Panc1 (cell line): Measurements from ENCODE around the gene CTCFL. TPM values are rescaled to one million over a fixed set of nuclear protein-coding genes. Genes with fewer than 3 reads are reported as not detected.
A peak's percentile ranks its signal among the peaks of the same experiment; 100 is the strongest.

Experiments
- ATAC-seq: fragments of 200-7000 bp; cut with Tn5 transposase; 2 replicates; pipeline ENCODE4 v1.9.1; 2020; ENCODE audit warnings: mild to moderate bottlenecking, moderate library complexity
- BruUV-seq: library from RNA; stranded (reverse); fragments of 400-500 nt; replicated peaks from 2 replicates; lab custom pipeline; 2021; lab: Mats Ljungman, UMichigan
- CTCF ChIA-PET: fragments of 300-600 bp; sonication (Branson Sonifier 250); formaldehyde crosslinking; loops from one replicate; lab custom pipeline; 2022; ENCODE audit warnings: antibody characterized with exemption; lab: Charles Lee
- POLR2A ChIA-PET: fragments of 300-600 bp; sonication (Branson Sonifier 250); formaldehyde crosslinking; loops from one replicate; lab custom pipeline; 2022; ENCODE audit warnings: antibody characterized with exemption; lab: Charles Lee
- DNase-seq: peaks from one replicate; pipeline ENCODE4 v3.0.0-alpha.2; 2010; ENCODE audit warnings: low read depth, low spot score
- H3K27ac ChIP-seq: 2 replicates; pipeline ENCODE4 v1.5.1; 2011; ENCODE audit warnings: mild to moderate bottlenecking, low read length, inconsistent platforms
- H3K27me3 ChIP-seq: fragments of 200-500 bp; sonication (Bioruptor generic); 2 replicates; pipeline ENCODE4 v1.6.0; 2014; ENCODE audit warnings: low read length, inconsistent platforms; ENCODE audit not compliant: control insufficient read depth, insufficient read depth
- H3K36me3 ChIP-seq: fragments of 200-500 bp; sonication (Bioruptor generic); 2 replicates; pipeline ENCODE4 v1.5.1; 2014; ENCODE audit warnings: inconsistent platforms, mild to moderate bottlenecking, low read length, moderate library complexity; ENCODE audit not compliant: control insufficient read depth, insufficient read depth
- H3K4me1 ChIP-seq: 2 replicates; pipeline ENCODE4 v1.5.1; 2011; ENCODE audit warnings: inconsistent platforms, mild to moderate bottlenecking, low read length, moderate library complexity; ENCODE audit not compliant: control insufficient read depth, insufficient read depth
- H3K4me3 ChIP-seq, 2 experiments: 2 replicates each; pipeline ENCODE4 v1.5.1; 2011 to 2012; ENCODE audit warnings: low read depth in 2 of 2, low read length in 2 of 2, mild to moderate bottlenecking in 2 of 2, inconsistent platforms in 1 of 2, moderate library complexity in 1 of 2
- H3K9me3 ChIP-seq: fragments of 200-500 bp; sonication (Bioruptor generic); 2 replicates; pipeline ENCODE4 v1.5.1; 2014; ENCODE audit warnings: low read depth, mild to moderate bottlenecking, inconsistent platforms, low read length, moderate library complexity; ENCODE audit not compliant: control insufficient read depth, insufficient read depth
- POLR2AphosphoS5 ChIP-seq: IDR thresholded peaks from 2 replicates; pipeline ENCODE4 v1.6.1; 2012; ENCODE audit warnings: mild to moderate bottlenecking, low read depth, low read length, moderate library complexity
- SIN3A ChIP-seq: IDR thresholded peaks from 2 replicates; pipeline ENCODE4 v1.6.1; 2012; ENCODE audit warnings: low read depth, mild to moderate bottlenecking, low read length, moderate library complexity, borderline replicate concordance; ENCODE audit not compliant: insufficient read depth
- TCF7L2 ChIP-seq: IDR thresholded peaks from 2 replicates; pipeline ENCODE4 v1.6.1; 2011; ENCODE audit warnings: mild to moderate bottlenecking, low read depth, low read length, inconsistent platforms
- in situ Hi-C: cut with HindIII; loops from 2 replicates; pipeline ENCODE4 v1.10.0; 2016; ENCODE audit warnings: low sequenced_read_pairs, low pct_unique_long_range_greater_than_20kb
- intact Hi-C: fragments of 100-400 bp; cut with micrococcal nuclease; formaldehyde crosslinking; loops from one replicate; pipeline ENCODE4 v1.10.0; 2022; ENCODE audit not compliant: unreplicated experiment
- total RNA-seq: library from RNA; stranded (reverse); gene quantifications from one replicate; pipeline ENCODE4 v1.2.1, GENCODE V29; 2021; ENCODE audit not compliant: unreplicated experiment
- TF ChIP-seq, protein P1 (sequence below): fragments of 450-650 bp; IDR thresholded peaks from 2 replicates; pipeline ENCODE4 v1.5.1; 2017; ENCODE audit warnings: mild to moderate bottlenecking
- TF ChIP-seq, protein P2 (sequence below), 2 experiments: IDR thresholded peaks; 2 replicates each; pipeline ENCODE4 v1.6.1; 2011 to 2012; ENCODE audit warnings: low read depth in 2 of 2, control low read depth in 1 of 2, low read length in 1 of 2, mild to moderate bottlenecking in 1 of 2, moderate library complexity in 1 of 2; ENCODE audit not compliant: insufficient read depth in 1 of 2

The CTCFL gene
- total RNA-seq, 1 experiment from 2014 or later: 0.05 TPM

DNA sequence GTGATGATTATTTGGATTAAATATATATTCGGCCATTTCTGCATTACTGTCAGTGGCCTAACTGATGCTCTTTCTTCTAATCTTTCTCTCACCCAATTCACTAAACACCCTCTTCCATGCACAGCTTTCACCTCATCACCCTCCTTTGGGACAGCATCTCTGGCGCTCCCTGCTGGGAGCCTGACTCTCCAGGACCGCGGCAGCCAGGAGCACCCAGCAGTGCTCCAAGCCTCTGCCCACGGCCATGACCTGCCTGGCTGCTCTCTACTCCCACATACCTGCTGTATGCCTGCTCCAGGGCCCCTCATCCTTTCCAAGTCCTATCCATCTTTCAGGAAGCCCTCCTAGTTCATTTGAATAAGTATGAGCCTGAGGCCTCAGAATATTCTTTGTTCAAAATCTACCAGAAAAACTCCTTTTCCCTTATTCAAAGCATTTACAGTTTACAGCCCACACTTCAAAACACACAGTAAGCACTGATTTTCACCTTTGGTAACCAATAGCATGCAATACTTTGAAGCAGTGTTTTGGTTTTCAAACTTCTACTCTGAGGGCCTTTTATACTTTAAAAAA, 15.2 kb downstream of the CTCFL start:
- DNase-seq: no peak
- Histone ChIP-seq H3K9me3 (no peaks in the 10 kb centered on the region), H3K4me3 (no peak overlapping the region), H3K27me3 (no peaks in the 10 kb centered on the region), H3K36me3 (no peaks in the 10 kb centered on the region), H3K4me1 (no peaks in the 10 kb centered on the region), H3K27ac (no peak overlapping the region)
- intact Hi-C loops: no loop called here
- in situ Hi-C loops: no loop called here
- no TSS peak for BruUV-seq
- TF ChIP-seq, protein P1, sequence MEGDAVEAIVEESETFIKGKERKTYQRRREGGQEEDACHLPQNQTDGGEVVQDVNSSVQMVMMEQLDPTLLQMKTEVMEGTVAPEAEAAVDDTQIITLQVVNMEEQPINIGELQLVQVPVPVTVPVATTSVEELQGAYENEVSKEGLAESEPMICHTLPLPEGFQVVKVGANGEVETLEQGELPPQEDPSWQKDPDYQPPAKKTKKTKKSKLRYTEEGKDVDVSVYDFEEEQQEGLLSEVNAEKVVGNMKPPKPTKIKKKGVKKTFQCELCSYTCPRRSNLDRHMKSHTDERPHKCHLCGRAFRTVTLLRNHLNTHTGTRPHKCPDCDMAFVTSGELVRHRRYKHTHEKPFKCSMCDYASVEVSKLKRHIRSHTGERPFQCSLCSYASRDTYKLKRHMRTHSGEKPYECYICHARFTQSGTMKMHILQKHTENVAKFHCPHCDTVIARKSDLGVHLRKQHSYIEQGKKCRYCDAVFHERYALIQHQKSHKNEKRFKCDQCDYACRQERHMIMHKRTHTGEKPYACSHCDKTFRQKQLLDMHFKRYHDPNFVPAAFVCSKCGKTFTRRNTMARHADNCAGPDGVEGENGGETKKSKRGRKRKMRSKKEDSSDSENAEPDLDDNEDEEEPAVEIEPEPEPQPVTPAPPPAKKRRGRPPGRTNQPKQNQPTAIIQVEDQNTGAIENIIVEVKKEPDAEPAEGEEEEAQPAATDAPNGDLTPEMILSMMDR: peak; percentile 84
- TF ChIP-seq TCF7L2: no peak
- CTCF ChIA-PET: interaction anchor here (1.0 kb wide), 1 partner anchor 86 kb away, joined by 3 read pairs; no protein-coding TSS in a partner anchor
- POLR2A ChIA-PET: no interaction called here
- peak; percentile 90 for ATAC-seq

DNA sequence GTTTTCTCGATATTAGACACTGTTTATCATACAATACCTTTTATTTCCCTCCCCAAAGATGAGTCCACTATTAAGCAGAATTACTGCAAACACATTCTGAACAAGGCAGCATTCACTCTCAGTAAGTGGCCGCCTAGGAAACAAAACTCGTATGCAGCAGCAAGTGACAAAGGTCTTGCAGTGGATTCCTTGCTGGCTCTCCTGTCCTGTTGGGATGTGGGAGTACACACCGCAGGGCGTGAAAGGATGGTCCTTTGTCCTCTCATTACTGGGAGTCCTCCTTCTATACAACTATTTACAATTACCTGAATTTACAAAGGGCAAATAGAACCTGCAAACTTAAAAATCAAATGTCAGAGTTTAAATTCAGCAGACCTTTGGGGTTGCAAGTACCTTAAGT, 16.1 kb downstream of the CTCFL start:
- no peak overlapping the region for H3K4me3 ChIP-seq
- in situ Hi-C loops: no loop called here
- POLR2A ChIA-PET: no interaction called here

More for the DNA sequence above, 16.1 kb downstream of the CTCFL start:
- no peak for DNase-seq
- Histone ChIP-seq H3K27me3 (no peaks in the 10 kb centered on the region), H3K9me3 (no peaks in the 10 kb centered on the region), H3K27ac (no peak overlapping the region), H3K4me1 (no peaks in the 10 kb centered on the region), H3K36me3 (no peaks in the 10 kb centered on the region)
- no peak for ATAC-seq
- TF ChIP-seq, protein P2, sequence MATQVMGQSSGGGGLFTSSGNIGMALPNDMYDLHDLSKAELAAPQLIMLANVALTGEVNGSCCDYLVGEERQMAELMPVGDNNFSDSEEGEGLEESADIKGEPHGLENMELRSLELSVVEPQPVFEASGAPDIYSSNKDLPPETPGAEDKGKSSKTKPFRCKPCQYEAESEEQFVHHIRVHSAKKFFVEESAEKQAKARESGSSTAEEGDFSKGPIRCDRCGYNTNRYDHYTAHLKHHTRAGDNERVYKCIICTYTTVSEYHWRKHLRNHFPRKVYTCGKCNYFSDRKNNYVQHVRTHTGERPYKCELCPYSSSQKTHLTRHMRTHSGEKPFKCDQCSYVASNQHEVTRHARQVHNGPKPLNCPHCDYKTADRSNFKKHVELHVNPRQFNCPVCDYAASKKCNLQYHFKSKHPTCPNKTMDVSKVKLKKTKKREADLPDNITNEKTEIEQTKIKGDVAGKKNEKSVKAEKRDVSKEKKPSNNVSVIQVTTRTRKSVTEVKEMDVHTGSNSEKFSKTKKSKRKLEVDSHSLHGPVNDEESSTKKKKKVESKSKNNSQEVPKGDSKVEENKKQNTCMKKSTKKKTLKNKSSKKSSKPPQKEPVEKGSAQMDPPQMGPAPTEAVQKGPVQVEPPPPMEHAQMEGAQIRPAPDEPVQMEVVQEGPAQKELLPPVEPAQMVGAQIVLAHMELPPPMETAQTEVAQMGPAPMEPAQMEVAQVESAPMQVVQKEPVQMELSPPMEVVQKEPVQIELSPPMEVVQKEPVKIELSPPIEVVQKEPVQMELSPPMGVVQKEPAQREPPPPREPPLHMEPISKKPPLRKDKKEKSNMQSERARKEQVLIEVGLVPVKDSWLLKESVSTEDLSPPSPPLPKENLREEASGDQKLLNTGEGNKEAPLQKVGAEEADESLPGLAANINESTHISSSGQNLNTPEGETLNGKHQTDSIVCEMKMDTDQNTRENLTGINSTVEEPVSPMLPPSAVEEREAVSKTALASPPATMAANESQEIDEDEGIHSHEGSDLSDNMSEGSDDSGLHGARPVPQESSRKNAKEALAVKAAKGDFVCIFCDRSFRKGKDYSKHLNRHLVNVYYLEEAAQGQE (IDR thresholded peaks at IDR 0.05; ENCODE audit: insufficient read depth in 1 of 2, low read depth in 2 of 2, low read length in 1 of 2): no peak
- TF ChIP-seq TCF7L2 (no peak), SIN3A (no peak), POLR2AphosphoS5 (no peak)
- TF ChIP-seq, protein P1: no peak
- CTCF ChIA-PET: no interaction called here
- intact Hi-C loops: no loop called here
- BruUV-seq: no TSS peak
